GM12873 (cell line): Measurements from ENCODE around the gene SMPDL3B.

Source experiments
- CTCF ChIP-seq: IDR thresholded peaks from 2 replicates; pipeline ENCODE4 v1.5.1; 2012; ENCODE audit warnings: low read depth, mild to moderate bottlenecking, moderate library complexity, low read length, control low read depth; ENCODE audit not compliant: insufficient read depth; ENCODE audit errors: missing control alignments

Gene SMPDL3B

DNA sequence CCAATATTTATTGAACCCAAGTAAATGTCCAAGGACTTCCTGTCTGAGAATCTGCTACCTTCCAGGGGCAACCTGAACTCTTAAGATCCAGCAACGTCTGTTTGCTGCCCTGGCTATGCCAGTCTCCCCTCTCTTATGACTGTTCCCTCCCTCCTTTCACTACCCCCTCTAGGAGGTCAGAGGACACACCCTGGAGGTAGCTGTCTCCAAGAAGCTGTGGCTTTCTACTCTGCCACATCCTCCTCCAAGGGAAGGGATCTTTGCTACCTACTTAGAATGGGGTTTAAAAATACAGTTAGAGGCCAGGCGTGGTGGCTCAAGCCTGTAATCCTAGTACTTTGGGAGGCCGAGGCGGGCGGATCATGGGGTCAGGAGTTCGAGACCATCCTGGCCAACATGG, 3.6 kb upstream of the SMPDL3B start:
- no peak for TF ChIP-seq CTCF

DNA sequence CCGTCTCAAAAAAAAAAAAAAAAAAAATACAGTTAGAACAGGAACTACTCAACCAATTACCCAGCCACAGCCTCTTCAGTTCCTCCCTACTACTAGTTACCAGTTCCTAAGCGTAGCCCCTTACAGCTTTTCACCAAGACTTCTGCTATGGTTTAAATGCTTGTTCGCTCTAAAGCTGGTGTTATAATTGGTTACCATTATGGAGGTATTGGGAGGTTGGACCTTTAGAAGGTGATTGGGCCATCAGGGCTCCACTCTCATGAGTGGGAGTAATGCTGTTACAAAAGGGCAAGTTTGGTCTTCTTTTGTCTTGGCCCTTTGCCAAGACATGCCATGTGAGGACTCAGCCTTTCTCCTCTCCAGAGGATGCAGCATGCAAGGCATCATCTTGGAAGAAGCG, 3.0 kb upstream of the SMPDL3B start:
- no peak for TF ChIP-seq CTCF

DNA sequence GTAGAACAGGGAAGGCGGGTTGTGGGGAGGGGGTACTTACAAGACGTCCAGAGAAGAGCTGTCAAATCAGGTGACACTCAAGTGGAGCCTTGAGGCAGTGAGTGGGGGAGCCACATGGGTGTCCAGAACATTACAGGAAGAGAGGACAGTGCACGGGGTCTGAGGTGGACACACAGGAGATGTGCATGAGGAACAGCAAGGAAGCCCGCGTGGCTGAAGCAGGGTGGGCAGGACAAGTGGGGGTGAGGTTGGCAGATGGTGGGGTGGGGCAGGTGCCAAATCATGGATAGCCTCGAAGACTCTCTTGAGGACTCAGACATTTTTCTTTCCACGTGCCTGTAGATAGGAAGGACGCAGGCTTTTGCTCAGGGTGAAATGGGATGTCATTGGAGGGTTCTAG, 921 bp downstream of the SMPDL3B start:
- no peak for TF ChIP-seq CTCF

DNA sequence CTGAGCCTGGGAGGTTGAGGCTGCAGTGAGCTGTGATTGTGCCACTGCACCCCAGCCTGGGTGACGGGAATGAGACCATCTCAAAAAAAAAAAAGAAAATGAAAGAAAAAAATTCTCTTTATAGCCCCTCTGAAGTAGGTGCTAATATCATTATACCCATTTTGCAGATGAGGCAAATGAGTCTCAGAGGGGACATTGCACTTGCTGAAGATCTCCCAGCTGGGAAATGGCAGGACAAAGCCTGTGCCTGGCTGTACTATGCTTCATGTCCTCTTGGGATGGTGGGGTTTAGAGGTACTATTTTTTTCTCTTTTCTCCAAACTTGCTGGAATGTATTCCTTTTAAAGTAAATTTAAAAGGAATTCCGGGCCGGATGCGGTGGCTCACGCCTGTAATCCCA, 1.6 kb downstream of the SMPDL3B start:
- TF ChIP-seq CTCF, result no peak

DNA sequence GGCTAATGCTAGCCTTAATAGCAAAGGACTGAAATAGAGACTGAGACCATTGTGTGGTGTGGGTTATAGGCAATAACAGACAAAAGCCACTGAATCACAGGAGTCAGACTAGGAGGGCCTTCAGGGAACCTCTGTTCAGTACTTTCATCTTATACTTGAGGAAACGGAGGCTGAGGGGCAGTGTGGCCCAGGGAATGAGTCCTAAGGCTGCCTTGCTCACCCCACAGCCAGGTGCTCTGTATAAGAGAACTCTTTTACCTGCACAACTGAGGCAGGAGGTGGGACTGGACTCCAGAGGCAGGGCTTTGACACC, 2.7 kb downstream of the SMPDL3B start:
- no peak for TF ChIP-seq CTCF

- TF ChIP-seq CTCF, result no peak
Observed at GRCh38 chr1:27938488-27938887, 3.7 kb downstream of the SMPDL3B start.

DNA sequence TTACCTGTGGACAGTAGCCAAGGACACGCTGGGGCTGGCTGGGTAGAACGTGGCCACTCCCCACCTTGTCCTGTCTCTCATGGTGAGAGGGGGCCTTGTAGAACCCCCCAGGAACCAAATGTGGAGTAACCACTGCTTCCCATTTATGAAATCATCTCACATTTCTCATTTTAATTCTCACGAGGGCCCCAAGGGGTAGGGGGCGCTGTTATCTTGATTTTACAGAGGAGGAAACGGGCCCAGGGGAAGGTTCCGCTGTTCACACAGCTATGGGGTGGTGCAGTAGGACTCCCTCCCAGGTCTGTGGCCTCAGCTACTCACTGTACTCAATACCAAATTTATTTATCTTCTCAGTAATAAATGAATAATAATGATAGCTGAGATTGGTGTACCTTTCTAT, 5.5 kb downstream of the SMPDL3B start:
- TF ChIP-seq CTCF, result peak; percentile 39
